ENCODE data around the gene RAPGEF1.

The RAPGEF1 gene

DNA sequence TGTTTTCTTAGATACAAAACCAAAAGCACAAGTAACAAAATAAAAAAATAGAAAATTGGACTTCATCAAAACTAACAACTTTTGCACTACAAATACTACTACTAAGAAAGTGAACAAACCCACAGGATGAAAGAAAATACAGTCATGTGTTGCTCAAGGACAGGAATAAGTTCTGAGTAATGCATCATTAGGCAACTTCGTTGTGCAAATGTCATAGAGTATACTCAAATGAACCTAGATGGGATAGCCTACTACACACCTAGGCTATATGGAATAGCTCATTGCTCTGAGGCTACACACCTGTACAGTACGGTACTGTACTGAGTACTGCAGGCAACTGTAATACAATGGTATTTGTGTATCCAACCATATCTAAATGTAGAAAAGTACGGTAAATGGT, 88.3 kb downstream of the RAPGEF1 start:
- H3K9me3 ChIP-seq (ENCODE audit: insufficient read depth, low read length) = no peaks in the 10 kb centered on the region
- no peak for TF ChIP-seq SUZ12 (IDR thresholded peaks at IDR 0.05; ENCODE audit: extremely low read depth, insufficient read depth, insufficient read length)
- TF ChIP-seq ZNF274 (IDR thresholded peaks at IDR 0.05; ENCODE audit: low read depth, low read length) = no peak
- TF ChIP-seq YY1 (IDR thresholded peaks at IDR 0.05; ENCODE audit: insufficient read depth, insufficient read length) = no peak
- no peaks in the 10 kb centered on the region for H3K27me3 ChIP-seq (ENCODE audit: insufficient read depth, insufficient read length)
- H3K36me3 ChIP-seq (ENCODE audit: insufficient read depth, insufficient read length, low read length) = peaks cover 26% of the 10 kb centered on the region
- no peak overlapping the region for H3K4me3 ChIP-seq (ENCODE audit: insufficient read length, low read depth)
- no peaks in the 10 kb centered on the region for H3K4me1 ChIP-seq (ENCODE audit: insufficient read depth, insufficient read length)
- no peak for DNase-seq (ENCODE audit: low read depth, low spot score)
- no peak overlapping the region for H3K9ac ChIP-seq (ENCODE audit: insufficient read length, low read depth)

GRCh38 chr9:131651160-131651559, 88.7 kb downstream of the RAPGEF1 start:
- H3K27me3 ChIP-seq (ENCODE audit: insufficient read depth, insufficient read length) = no peaks in the 10 kb centered on the region
- no peak for TF ChIP-seq ZNF274 (IDR thresholded peaks at IDR 0.05; ENCODE audit: low read depth, low read length)
- TF ChIP-seq SUZ12 (IDR thresholded peaks at IDR 0.05; ENCODE audit: extremely low read depth, insufficient read depth, insufficient read length) = no peak
- TF ChIP-seq YY1 (IDR thresholded peaks at IDR 0.05; ENCODE audit: insufficient read depth, insufficient read length) = no peak
- DNase-seq (ENCODE audit: low read depth, low spot score) = no peak
- H3K4me1 ChIP-seq (ENCODE audit: insufficient read depth, insufficient read length) = no peaks in the 10 kb centered on the region
- peaks cover 28% of the 10 kb centered on the region for H3K36me3 ChIP-seq (ENCODE audit: insufficient read depth, insufficient read length, low read length)
- H3K4me3 ChIP-seq (ENCODE audit: insufficient read length, low read depth) = no peak overlapping the region
- H3K9ac ChIP-seq (ENCODE audit: insufficient read length, low read depth) = no peak overlapping the region
- H3K9me3 ChIP-seq (ENCODE audit: insufficient read depth, low read length) = no peaks in the 10 kb centered on the region

- H3K9me3 ChIP-seq (ENCODE audit: insufficient read depth, low read length) = no peaks in the 10 kb centered on the region
- TF ChIP-seq YY1 (IDR thresholded peaks at IDR 0.05; ENCODE audit: insufficient read depth, insufficient read length) (no peak), ZNF274 (IDR thresholded peaks at IDR 0.05; ENCODE audit: low read depth, low read length) (no peak), SUZ12 (IDR thresholded peaks at IDR 0.05; ENCODE audit: extremely low read depth, insufficient read depth, insufficient read length) (no peak)
- H3K9ac ChIP-seq (ENCODE audit: insufficient read length, low read depth) = no peak overlapping the region
- H3K27me3 ChIP-seq (ENCODE audit: insufficient read depth, insufficient read length) = no peaks in the 10 kb centered on the region
- peaks cover 32% of the 10 kb centered on the region for H3K36me3 ChIP-seq (ENCODE audit: insufficient read depth, insufficient read length, low read length)
- H3K4me3 ChIP-seq (ENCODE audit: insufficient read length, low read depth) = no peak overlapping the region
- no peak for DNase-seq (ENCODE audit: low read depth, low spot score)
- no peaks in the 10 kb centered on the region for H3K4me1 ChIP-seq (ENCODE audit: insufficient read depth, insufficient read length)
Observed at GRCh38 chr9:131650254-131650653, 89.6 kb downstream of the RAPGEF1 start.

- H3K4me1 ChIP-seq (ENCODE audit: insufficient read depth, insufficient read length) = peaks cover 2% of the 10 kb centered on the region
- no peak for DNase-seq (ENCODE audit: low read depth, low spot score)
- TF ChIP-seq ZNF274 (IDR thresholded peaks at IDR 0.05; ENCODE audit: low read depth, low read length) = no peak
- TF ChIP-seq SUZ12 (IDR thresholded peaks at IDR 0.05; ENCODE audit: extremely low read depth, insufficient read depth, insufficient read length) = no peak
- no peak for TF ChIP-seq YY1 (IDR thresholded peaks at IDR 0.05; ENCODE audit: insufficient read depth, insufficient read length)
- no peak overlapping the region for H3K4me3 ChIP-seq (ENCODE audit: insufficient read length, low read depth)
- no peaks in the 10 kb centered on the region for H3K27me3 ChIP-seq (ENCODE audit: insufficient read depth, insufficient read length)
- no peaks in the 10 kb centered on the region for H3K9me3 ChIP-seq (ENCODE audit: insufficient read depth, low read length)
- H3K9ac ChIP-seq (ENCODE audit: insufficient read length, low read depth) = no peak overlapping the region
- peaks cover 32% of the 10 kb centered on the region for H3K36me3 ChIP-seq (ENCODE audit: insufficient read depth, insufficient read length, low read length)
Observed at GRCh38 chr9:131649646-131650045, 90.2 kb downstream of the RAPGEF1 start.

- H3K9me3 ChIP-seq (ENCODE audit: insufficient read depth, low read length) = no peaks in the 10 kb centered on the region
- H3K4me3 ChIP-seq (ENCODE audit: insufficient read length, low read depth) = no peak overlapping the region
- peaks cover 7% of the 10 kb centered on the region for H3K4me1 ChIP-seq (ENCODE audit: insufficient read depth, insufficient read length)
- peaks cover 45% of the 10 kb centered on the region for H3K36me3 ChIP-seq (ENCODE audit: insufficient read depth, insufficient read length, low read length)
- no peaks in the 10 kb centered on the region for H3K27me3 ChIP-seq (ENCODE audit: insufficient read depth, insufficient read length)
- DNase-seq (ENCODE audit: low read depth, low spot score) = no peak
- H3K9ac ChIP-seq (ENCODE audit: insufficient read length, low read depth) = no peak overlapping the region
- TF ChIP-seq YY1 (IDR thresholded peaks at IDR 0.05; ENCODE audit: insufficient read depth, insufficient read length) = no peak
- no peak for TF ChIP-seq ZNF274 (IDR thresholded peaks at IDR 0.05; ENCODE audit: low read depth, low read length)
- no peak for TF ChIP-seq SUZ12 (IDR thresholded peaks at IDR 0.05; ENCODE audit: extremely low read depth, insufficient read depth, insufficient read length)
Observed at GRCh38 chr9:131645078-131645776, 94.6 kb downstream of the RAPGEF1 start.

- Histone ChIP-seq H3K27me3 (ENCODE audit: insufficient read depth, insufficient read length) (no peaks in the 10 kb centered on the region), H3K36me3 (ENCODE audit: insufficient read depth, insufficient read length, low read length) (peaks cover 54% of the 10 kb centered on the region), H3K4me1 (ENCODE audit: insufficient read depth, insufficient read length) (peaks cover 9% of the 10 kb centered on the region), H3K9me3 (ENCODE audit: insufficient read depth, low read length) (no peaks in the 10 kb centered on the region), H3K9ac (ENCODE audit: insufficient read length, low read depth) (no peak overlapping the region), H3K4me3 (ENCODE audit: insufficient read length, low read depth) (no peak overlapping the region)
- no peak for DNase-seq (ENCODE audit: low read depth, low spot score)
- no peak for TF ChIP-seq YY1 (IDR thresholded peaks at IDR 0.05; ENCODE audit: insufficient read depth, insufficient read length)
- TF ChIP-seq ZNF274 (IDR thresholded peaks at IDR 0.05; ENCODE audit: low read depth, low read length) = no peak
- no peak for TF ChIP-seq SUZ12 (IDR thresholded peaks at IDR 0.05; ENCODE audit: extremely low read depth, insufficient read depth, insufficient read length)
Observed at GRCh38 chr9:131642496-131643083, 97.3 kb downstream of the RAPGEF1 start.

DNA sequence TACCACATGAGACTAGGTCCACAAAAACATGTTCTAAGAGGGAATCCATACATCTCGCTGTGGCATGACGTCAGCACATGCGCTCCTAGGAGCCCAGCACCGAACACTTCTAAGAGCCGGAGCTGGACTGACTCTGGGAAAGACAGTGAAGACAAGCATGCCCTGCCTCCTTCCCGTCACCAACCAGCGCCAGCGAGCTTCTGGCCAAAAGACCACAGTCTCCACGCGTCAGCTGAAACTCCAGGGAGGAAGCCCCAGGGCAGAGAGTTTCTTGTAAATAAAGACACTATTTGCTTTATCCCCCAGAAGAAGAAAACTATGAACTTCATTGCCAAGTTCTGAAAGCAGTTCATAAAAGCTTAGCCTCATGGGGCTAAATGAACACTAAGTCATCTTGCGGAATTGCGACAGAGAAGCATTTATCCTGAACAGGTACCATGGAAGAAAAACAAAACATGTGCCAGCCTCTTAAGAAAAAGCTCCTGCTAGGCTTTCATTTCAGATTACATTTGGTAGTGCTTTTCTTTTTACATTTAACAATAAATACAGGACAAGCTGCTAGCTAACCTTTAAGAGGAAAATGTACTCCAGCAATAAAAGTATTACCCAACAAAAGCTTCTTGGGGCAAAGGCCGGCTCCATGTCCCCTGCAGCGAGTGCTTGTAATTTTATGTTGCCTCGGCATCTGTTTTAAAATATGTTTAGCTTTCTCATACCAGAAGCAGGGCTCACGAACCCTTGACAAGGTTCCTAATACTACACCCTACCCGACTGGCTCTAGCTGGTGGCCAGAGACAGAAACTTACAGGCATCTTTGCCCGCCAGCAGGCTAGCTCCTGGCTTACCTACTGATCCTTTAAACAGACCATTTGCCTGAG, 98.0 kb downstream of the RAPGEF1 start:
- Histone ChIP-seq H3K9me3 (ENCODE audit: insufficient read depth, low read length) (no peaks in the 10 kb centered on the region), H3K4me3 (ENCODE audit: insufficient read length, low read depth) (no peak overlapping the region), H3K4me1 (ENCODE audit: insufficient read depth, insufficient read length) (peaks cover 9% of the 10 kb centered on the region), H3K36me3 (ENCODE audit: insufficient read depth, insufficient read length, low read length) (peaks cover 51% of the 10 kb centered on the region), H3K27me3 (ENCODE audit: insufficient read depth, insufficient read length) (no peaks in the 10 kb centered on the region), H3K9ac (ENCODE audit: insufficient read length, low read depth) (no peak overlapping the region)
- no peak for TF ChIP-seq SUZ12 (IDR thresholded peaks at IDR 0.05; ENCODE audit: extremely low read depth, insufficient read depth, insufficient read length)
- TF ChIP-seq ZNF274 (IDR thresholded peaks at IDR 0.05; ENCODE audit: low read depth, low read length) = no peak
- TF ChIP-seq YY1 (IDR thresholded peaks at IDR 0.05; ENCODE audit: insufficient read depth, insufficient read length) = no peak
- DNase-seq (ENCODE audit: low read depth, low spot score) = no peak

All from NT2/D1 (cell line).